PC-9 (cell line): Measurements from ENCODE around the gene JDP2.

ENCODE experiments used
- CTCF ChIP-seq: fragments of 200-600 bp; sonication (generic); conservative IDR thresholded peaks from 2 replicates; pipeline ENCODE4 v1.6.1; 2017; ENCODE audit warnings: mixed run types, antibody characterized with exemption, mild to moderate bottlenecking, moderate library complexity
- EZH2 ChIP-seq: fragments of 200-600 bp; sonication (generic); IDR thresholded peaks from 2 replicates; pipeline ENCODE4 v1.8.0; 2017; ENCODE audit warnings: antibody characterized with exemption, low read depth

DNA sequence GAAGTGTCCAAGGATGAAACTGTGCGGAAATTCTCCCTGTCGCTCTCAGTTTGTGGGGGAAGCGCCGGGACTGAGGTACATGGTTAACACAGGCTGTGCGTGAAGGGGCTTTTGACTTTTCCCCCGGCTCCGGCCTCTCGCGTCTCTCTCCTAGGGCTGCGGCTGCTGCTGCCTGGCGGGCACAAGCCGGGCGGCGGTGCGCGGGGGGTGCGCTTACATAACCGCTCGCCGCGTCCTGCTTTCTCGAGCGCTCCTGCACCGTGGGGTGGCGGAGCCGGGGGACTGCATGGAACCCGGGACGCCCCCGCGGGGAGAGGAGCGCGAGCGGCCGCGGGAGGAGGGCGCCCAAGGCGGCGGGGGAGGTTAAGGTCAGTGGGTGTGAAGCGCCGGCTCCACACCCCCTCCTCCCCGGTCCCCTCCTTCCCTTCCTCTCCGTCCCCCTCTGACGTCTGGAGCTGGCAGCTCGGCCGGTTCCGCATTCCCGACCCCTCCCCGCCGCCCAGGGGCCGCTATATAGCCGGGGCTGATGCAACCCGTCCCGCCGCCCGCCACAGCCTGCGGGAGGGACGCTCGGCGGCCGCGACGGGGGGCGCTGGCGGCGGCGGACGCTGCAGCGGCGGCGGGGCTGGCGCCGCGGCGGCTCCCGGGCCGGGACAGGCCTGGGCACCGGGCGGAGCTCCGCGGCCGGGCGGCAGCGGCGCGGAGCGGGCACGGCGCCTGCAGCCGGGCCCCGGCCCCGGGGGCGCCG lies at the start of gene JDP2:
- no peak for TF ChIP-seq CTCF
- no peak for TF ChIP-seq EZH2
